GM19099 (cell line): ENCODE data around the gene BABAM1.

Source experiments
- POLR2A ChIP-seq: IDR thresholded peaks from 3 replicates; pipeline ENCODE4 v1.6.1; 2011; ENCODE audit warnings: low read depth; ENCODE audit not compliant: insufficient read length; ENCODE audit errors: extremely low read depth

Gene BABAM1

GRCh38 chr19:17318966-17319365 is 51.7 kb downstream of the BABAM1 start:
- TF ChIP-seq POLR2A: no peak

GRCh38 chr19:17319473-17320238 is 52.4 kb downstream of the BABAM1 start:
- no peak for TF ChIP-seq POLR2A

GRCh38 chr19:17320435-17320834 is 53.2 kb downstream of the BABAM1 start:
- no peak for TF ChIP-seq POLR2A

DNA sequence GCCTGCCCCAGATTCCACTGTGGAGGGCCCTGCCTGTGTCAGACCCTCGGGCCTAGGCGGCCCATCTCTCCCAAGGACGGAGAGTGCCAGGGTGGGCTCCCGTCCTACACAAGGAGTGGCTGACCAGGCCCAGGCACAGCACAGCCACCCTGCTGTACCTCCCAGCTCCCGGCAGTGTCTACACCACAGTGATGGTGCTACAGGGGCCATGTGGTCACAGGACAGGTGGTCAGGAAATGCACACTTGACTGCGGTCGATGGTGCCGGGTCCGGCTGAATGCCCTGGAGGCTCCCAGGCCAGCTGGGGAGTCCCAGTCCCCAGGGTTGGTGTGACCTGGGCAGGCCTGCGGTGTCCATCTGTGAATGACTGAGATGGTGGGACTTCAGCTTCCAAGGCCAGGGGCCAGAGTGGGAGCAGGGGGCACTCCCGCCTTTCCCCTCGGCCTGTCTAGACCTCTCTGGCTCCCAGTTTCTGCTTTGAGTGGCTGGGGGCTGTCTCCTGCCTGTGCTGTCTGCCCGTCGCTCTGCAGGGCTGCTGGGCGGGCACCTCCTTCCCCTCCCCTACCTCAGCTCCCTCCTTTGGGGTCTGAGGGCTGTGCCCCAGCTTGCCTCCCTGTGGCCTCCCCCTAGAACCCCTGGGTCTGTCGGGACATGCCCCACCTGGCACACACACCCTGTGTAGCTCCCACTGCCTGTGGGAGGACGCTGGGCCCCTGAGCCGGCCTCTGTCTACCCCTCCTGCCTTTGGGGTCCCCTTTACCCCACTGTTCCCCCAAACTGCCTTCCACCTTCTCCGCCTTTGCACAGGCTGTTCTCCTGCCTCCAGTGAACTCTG is 54.6 kb downstream of the BABAM1 start:
- TF ChIP-seq POLR2A: no peak

GRCh38 chr19:17322854-17323253 is 55.6 kb downstream of the BABAM1 start:
- TF ChIP-seq POLR2A: no peak

DNA sequence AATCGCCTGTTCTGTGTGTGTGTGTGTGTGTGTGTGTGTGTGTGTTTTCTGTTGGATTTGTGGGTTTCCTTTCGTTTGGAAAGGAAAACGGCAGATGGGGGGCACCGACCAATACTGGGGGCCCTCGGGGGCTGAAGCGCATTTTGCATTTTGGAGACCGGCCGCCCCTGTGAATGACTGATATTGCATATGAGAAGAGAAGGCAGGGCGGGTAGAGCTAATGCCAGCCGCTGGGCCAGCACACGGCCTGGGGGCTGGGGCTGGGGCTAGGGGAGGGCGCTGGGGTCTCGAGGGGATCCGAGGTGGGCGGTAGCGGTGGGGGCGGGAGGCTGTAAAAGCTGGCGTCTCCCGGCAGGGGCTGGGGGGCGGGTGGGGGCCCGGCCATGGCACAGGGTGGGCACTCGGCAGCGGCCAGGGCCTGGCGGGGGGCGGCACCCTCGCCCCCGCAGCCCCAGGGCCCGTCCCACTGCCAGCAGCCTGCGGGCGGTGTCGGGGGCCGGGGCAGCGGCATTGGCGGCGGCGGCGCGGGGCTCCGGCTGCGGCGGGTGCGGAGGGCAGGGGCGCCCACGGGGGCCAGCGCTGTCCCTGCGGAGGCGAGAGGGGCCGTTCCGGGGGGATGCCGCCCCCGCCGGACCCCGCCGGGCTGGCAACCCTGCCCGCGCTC is 56.2 kb downstream of the BABAM1 start:
- no peak for TF ChIP-seq POLR2A

DNA sequence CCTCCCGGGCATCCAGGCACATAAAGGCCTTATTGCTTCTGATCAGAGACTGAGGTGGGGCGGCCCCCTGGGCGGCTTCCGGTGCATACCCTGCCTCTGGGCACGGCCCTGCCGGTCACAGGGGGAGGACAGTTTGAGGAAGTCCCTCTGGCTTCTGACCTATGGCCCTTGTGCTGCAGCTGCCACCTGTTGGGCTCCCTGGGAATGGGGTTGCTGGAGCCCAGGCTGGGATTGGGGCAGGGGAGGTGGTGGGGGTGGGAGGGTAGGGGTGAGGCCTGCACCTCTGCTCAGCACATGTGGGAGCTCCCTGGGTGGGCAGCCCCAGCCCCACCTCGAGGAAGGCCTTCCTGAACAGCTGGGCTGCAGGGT is 56.7 kb downstream of the BABAM1 start:
- no peak for TF ChIP-seq POLR2A

DNA sequence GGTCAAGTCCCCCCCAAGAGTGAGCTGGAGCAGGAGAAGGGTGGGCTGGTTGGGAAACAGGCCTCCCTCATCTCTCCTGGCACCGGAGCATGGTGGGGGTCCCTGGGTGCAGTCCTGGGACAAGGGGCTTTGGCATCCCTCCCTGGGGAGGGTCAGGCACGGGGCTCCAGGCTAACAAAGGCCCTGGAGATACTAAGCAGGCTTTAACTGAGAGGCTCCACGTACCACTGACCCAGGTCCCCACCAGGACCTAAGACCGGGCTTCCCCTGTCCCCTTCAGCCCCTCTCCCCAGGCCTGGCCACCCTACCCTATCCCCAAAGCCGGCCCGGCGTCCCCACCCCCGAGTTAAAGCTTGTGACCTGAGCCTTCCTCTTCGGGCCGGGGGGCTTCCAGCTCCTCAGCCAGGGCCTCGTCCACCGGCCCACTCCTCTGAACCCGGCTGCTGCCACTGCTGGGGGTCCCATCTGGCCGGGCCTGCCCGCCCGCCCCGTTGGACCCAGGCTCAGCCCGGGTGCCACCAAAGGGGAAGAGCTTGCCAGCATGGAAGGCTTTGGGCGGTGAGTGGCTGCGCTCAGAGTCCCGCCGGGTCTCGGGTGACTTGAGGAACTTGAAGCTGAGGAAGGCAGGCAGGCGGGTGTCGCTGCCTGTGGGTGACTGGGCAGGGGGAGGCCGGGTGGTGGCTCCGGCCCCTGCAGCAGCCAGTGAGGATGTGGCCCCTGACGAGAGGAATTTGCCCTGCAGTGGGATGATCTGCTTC is 57.3 kb downstream of the BABAM1 start:
- TF ChIP-seq POLR2A: no peak

GRCh38 chr19:17325133-17325532 is 57.9 kb downstream of the BABAM1 start:
- TF ChIP-seq POLR2A: no peak

GRCh38 chr19:17325881-17326594 is 58.8 kb downstream of the BABAM1 start:
- TF ChIP-seq POLR2A: no peak

GRCh38 chr19:17326595-17326966 is 59.3 kb downstream of the BABAM1 start:
- no peak for TF ChIP-seq POLR2A

DNA sequence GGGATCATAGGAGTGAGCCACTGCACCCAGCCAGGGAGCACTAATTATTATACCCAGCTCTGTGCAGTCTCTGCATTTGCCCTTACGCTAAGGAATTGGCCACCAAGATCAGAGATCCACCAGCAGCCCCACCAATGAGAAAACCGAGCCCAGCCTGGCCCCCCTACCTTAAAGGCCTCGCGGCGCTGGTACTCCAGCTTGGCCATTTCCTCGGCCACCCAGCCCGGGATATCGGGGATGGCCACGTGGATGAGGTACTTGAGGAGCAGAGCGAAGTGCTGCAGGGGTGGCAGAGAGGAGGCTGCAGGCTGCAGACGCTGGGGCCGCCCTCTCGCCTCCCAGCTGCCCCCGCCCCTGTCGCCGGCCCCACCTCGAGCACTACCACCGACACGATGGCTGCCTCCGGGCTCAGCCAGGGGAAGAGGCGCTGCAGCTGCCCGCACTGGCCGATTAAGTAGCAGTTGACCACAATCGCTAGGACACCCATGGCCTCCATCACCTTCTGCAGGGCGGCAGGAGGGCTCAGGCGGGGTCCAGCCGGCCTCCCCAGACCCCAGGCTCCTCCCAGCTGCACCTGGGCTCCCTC is 59.9 kb downstream of the BABAM1 start:
- TF ChIP-seq POLR2A: no peak

- TF ChIP-seq POLR2A: no peak
Measured at GRCh38 chr19:17327654-17328516, 60.6 kb downstream of the BABAM1 start.
